ENCODE results near the gene TMEM132C. TPM values are rescaled to one million over a fixed set of nuclear protein-coding genes. Genes with fewer than 3 reads are reported as not detected.

The TMEM132C gene
- total and polyA plus RNA-seq, 2 of the 13 experiments (the other 11 are each of a cell fraction or from before 2014, with no cell fraction given), result not detected

DNA sequence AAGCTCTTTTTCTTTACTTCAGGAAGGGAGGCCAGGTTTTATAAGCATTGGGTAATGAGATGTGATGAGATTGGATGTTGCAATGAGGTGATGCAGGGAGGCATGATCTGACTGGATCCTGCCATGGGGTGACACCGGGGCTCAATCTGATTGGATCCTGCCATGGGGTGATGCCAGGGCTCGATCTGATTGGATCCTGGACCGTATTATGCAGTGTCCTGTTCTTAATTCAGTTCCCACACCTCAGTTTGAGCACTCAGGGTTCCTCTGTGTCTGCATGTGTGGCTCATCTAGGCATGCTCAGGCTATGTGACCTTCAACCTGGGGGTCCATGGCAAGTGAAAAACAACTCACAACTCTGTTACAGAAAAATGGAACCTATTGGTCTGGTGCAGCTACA is 390.4 kb downstream of the TMEM132C start:
- intact Hi-C loops (cut with micrococcal nuclease; ENCODE audit: unreplicated experiment) (no loop called here), in situ Hi-C loops (cut with HindIII; ENCODE audit: extremely low pct_ligation_motif_present, low pct_unique_long_range_greater_than_20kb) (no loop called here)
- WGBS (ENCODE audit: low lambda C conversion rate), result 0% methylated on average over 2 of the region's 3 CpGs
- Histone ChIP-seq H4K20me1 (ENCODE audit: insufficient read depth, low read length) (no peaks in the 10 kb centered on the region), H3K4me3 (replicated peaks in 1 of 3; ENCODE audit: insufficient read depth in 1 of 3, low read depth in 2 of 3, low read length in 3 of 3) (no peak overlapping the region), H3K9me3 (ENCODE audit: low read length) (no peaks in the 10 kb centered on the region), H2AFZ (ENCODE audit: low read length) (no peak overlapping the region), H3K4me1 (ENCODE audit: insufficient read depth, low read length) (no peaks in the 10 kb centered on the region), H3K9ac (ENCODE audit: insufficient read depth, low read depth, low read length) (no peak overlapping the region), H3K79me2 (ENCODE audit: insufficient read depth, low read length) (no peaks in the 10 kb centered on the region), H3K4me2 (ENCODE audit: low read depth, low read length) (no peak overlapping the region), H3K36me3 (replicated peaks in 1 of 2; ENCODE audit: control insufficient read depth in 1 of 2, insufficient read depth in 2 of 2, low read length in 2 of 2) (no peaks in the 10 kb centered on the region), H3K27me3 (ENCODE audit: control insufficient read depth in 1 of 2, insufficient read depth in 2 of 2, low read length in 2 of 2) (peaks cover 0 to 3% of the 10 kb centered on the region in 2 experiments; a peak in 2 of 5 replicates), H3K27ac (ENCODE audit: extremely low read length, insufficient read depth, low read length) (no peak overlapping the region)
- FAIRE-seq, result no peak
- CTCF ChIA-PET (ENCODE audit: low intra/inter-chr PET ratio, low total read pairs), result no interaction called here
- no peak for DNase-seq (ENCODE audit: low spot score)
- POLR2A ChIA-PET, result no interaction called here
- ATAC-seq, result no peak
- BruUV-seq (replicated peaks), result no TSS peak
- TF ChIP-seq MXI1 (IDR thresholded peaks at IDR 0.05; ENCODE audit: borderline replicate concordance, low read depth, low read length) (no peak), FOSL1 (CRISPR knock-in tag; IDR thresholded peaks at IDR 0.05; ENCODE audit: borderline replicate concordance) (no peak), ZNF598 (CRISPR knock-in tag; IDR thresholded peaks at IDR 0.05; ENCODE audit: borderline replicate concordance) (no peak), HOXA3 (CRISPR knock-in tag; IDR thresholded peaks at IDR 0.05) (no peak), POLR2AphosphoS5 (IDR thresholded peaks at IDR 0.05; ENCODE audit: low read depth, low read length) (no peak), ZNF567 (CRISPR knock-in tag; IDR thresholded peaks at IDR 0.05; ENCODE audit: borderline replicate concordance) (no peak), KDM4B (CRISPR knock-in tag; IDR thresholded peaks at IDR 0.05) (no peak), CENPT (CRISPR knock-in tag; IDR thresholded peaks at IDR 0.05; ENCODE audit: low read depth) (no peak), POGZ (CRISPR knock-in tag; IDR thresholded peaks at IDR 0.05) (no peak), EP300 (IDR thresholded peaks at IDR 0.05; ENCODE audit: low read depth in 2 of 2, low read length in 2 of 2) (no peak), EP300 (CRISPR knock-in tag; IDR thresholded peaks at IDR 0.05; ENCODE audit: borderline replicate concordance) (no peak), KDM3A (CRISPR knock-in tag; IDR thresholded peaks at IDR 0.05; ENCODE audit: low read depth) (no peak), MIER3 (CRISPR knock-in tag; IDR thresholded peaks at IDR 0.05; ENCODE audit: borderline replicate concordance) (no peak)
- TF ChIP-seq, protein P1, sequence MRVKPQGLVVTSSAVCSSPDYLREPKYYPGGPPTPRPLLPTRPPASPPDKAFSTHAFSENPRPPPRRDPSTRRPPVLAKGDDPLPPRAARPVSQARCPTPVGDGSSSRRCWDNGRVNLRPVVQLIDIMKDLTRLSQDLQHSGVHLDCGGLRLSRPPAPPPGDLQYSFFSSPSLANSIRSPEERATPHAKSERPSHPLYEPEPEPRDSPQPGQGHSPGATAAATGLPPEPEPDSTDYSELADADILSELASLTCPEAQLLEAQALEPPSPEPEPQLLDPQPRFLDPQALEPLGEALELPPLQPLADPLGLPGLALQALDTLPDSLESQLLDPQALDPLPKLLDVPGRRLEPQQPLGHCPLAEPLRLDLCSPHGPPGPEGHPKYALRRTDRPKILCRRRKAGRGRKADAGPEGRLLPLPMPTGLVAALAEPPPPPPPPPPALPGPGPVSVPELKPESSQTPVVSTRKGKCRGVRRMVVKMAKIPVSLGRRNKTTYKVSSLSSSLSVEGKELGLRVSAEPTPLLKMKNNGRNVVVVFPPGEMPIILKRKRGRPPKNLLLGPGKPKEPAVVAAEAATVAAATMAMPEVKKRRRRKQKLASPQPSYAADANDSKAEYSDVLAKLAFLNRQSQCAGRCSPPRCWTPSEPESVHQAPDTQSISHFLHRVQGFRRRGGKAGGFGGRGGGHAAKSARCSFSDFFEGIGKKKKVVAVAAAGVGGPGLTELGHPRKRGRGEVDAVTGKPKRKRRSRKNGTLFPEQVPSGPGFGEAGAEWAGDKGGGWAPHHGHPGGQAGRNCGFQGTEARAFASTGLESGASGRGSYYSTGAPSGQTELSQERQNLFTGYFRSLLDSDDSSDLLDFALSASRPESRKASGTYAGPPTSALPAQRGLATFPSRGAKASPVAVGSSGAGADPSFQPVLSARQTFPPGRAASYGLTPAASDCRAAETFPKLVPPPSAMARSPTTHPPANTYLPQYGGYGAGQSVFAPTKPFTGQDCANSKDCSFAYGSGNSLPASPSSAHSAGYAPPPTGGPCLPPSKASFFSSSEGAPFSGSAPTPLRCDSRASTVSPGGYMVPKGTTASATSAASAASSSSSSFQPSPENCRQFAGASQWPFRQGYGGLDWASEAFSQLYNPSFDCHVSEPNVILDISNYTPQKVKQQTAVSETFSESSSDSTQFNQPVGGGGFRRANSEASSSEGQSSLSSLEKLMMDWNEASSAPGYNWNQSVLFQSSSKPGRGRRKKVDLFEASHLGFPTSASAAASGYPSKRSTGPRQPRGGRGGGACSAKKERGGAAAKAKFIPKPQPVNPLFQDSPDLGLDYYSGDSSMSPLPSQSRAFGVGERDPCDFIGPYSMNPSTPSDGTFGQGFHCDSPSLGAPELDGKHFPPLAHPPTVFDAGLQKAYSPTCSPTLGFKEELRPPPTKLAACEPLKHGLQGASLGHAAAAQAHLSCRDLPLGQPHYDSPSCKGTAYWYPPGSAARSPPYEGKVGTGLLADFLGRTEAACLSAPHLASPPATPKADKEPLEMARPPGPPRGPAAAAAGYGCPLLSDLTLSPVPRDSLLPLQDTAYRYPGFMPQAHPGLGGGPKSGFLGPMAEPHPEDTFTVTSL (CRISPR knock-in tag; IDR thresholded peaks at IDR 0.05; ENCODE audit: borderline replicate concordance), result no peak
- TF ChIP-seq, protein P2, sequence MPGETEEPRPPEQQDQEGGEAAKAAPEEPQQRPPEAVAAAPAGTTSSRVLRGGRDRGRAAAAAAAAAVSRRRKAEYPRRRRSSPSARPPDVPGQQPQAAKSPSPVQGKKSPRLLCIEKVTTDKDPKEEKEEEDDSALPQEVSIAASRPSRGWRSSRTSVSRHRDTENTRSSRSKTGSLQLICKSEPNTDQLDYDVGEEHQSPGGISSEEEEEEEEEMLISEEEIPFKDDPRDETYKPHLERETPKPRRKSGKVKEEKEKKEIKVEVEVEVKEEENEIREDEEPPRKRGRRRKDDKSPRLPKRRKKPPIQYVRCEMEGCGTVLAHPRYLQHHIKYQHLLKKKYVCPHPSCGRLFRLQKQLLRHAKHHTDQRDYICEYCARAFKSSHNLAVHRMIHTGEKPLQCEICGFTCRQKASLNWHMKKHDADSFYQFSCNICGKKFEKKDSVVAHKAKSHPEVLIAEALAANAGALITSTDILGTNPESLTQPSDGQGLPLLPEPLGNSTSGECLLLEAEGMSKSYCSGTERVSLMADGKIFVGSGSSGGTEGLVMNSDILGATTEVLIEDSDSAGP (CRISPR knock-in tag; IDR thresholded peaks at IDR 0.05; ENCODE audit: borderline replicate concordance), result no peak
- TF ChIP-seq, protein P3, sequence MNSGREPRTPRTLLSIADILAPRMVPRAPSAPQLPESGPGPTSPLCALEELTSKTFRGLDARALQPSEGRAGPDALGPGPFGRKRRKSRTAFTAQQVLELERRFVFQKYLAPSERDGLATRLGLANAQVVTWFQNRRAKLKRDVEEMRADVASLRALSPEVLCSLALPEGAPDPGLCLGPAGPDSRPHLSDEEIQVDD (CRISPR knock-in tag; IDR thresholded peaks at IDR 0.05; ENCODE audit: borderline replicate concordance), result no peak
